ENCODE measurements around the gene PYDC1.

- no peak for TF ChIP-seq POLR2A (IDR thresholded peaks at IDR 0.05)
- TF ChIP-seq, protein P1, sequence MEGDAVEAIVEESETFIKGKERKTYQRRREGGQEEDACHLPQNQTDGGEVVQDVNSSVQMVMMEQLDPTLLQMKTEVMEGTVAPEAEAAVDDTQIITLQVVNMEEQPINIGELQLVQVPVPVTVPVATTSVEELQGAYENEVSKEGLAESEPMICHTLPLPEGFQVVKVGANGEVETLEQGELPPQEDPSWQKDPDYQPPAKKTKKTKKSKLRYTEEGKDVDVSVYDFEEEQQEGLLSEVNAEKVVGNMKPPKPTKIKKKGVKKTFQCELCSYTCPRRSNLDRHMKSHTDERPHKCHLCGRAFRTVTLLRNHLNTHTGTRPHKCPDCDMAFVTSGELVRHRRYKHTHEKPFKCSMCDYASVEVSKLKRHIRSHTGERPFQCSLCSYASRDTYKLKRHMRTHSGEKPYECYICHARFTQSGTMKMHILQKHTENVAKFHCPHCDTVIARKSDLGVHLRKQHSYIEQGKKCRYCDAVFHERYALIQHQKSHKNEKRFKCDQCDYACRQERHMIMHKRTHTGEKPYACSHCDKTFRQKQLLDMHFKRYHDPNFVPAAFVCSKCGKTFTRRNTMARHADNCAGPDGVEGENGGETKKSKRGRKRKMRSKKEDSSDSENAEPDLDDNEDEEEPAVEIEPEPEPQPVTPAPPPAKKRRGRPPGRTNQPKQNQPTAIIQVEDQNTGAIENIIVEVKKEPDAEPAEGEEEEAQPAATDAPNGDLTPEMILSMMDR (IDR thresholded peaks at IDR 0.05) = no peak
Observed at GRCh38 chr16:31186176-31186575, 30.8 kb downstream of the PYDC1 start.
